Activated T-helper 2 cell treated with anti-CD3 and anti-CD28 coated beads, Interferon-gamma antibody, Interleukin-2, Interleukin-4, amounts not matched to agents 10 μg/mL and 5 μg/mL and 100 μg/mL, durations not matched to agents 14 hours and 24 hours and 36 hours (primary cell): ENCODE results near the gene ARHGAP28. TPM values are rescaled to one million over a fixed set of nuclear protein-coding genes. Genes with fewer than 3 reads are reported as not detected.
"Not testable (repeated sequence)": the region's sequence is repeated elsewhere in the genome, so short reads cannot be mapped to it uniquely, and the experiment has no call there.

Source experiments
- DNase-seq: peaks from one replicate; pipeline ENCODE4 v3.0.0; 2021; ENCODE audit warnings: low spot score
- H3K27ac Mint-ChIP-seq: one replicate; pipeline ENCODE4 v1.8.0; 2021; ENCODE audit warnings: mixed read lengths
- H3K27me3 Mint-ChIP-seq: one replicate; pipeline ENCODE4 v1.8.0; 2021; ENCODE audit warnings: low read depth, mixed read lengths
- H3K36me3 Mint-ChIP-seq: one replicate; pipeline ENCODE4 v1.8.0; 2021; ENCODE audit warnings: low read depth, mixed read lengths
- H3K4me1 Mint-ChIP-seq: one replicate; pipeline ENCODE4 v1.8.0; 2021; ENCODE audit warnings: low read depth, mixed read lengths
- H3K4me3 Mint-ChIP-seq: one replicate; pipeline ENCODE4 v1.8.0; 2021; ENCODE audit warnings: low read depth, mild to moderate bottlenecking, moderate library complexity, mixed read lengths
- H3K9me3 Mint-ChIP-seq: one replicate; pipeline ENCODE4 v1.8.0; 2021; ENCODE audit warnings: mixed read lengths
- intact Hi-C: fragments of 100-400 bp; cut with micrococcal nuclease; formaldehyde crosslinking; loops from one replicate; pipeline ENCODE4 v1.15.1; 2023
- total RNA-seq: library from RNA; stranded (reverse); gene quantifications from 2 replicates; pipeline ENCODE4 v1.2.3, GENCODE V29; 2022

The ARHGAP28 gene
- total RNA-seq, 1 donor from 2014 or later: not detected

DNA sequence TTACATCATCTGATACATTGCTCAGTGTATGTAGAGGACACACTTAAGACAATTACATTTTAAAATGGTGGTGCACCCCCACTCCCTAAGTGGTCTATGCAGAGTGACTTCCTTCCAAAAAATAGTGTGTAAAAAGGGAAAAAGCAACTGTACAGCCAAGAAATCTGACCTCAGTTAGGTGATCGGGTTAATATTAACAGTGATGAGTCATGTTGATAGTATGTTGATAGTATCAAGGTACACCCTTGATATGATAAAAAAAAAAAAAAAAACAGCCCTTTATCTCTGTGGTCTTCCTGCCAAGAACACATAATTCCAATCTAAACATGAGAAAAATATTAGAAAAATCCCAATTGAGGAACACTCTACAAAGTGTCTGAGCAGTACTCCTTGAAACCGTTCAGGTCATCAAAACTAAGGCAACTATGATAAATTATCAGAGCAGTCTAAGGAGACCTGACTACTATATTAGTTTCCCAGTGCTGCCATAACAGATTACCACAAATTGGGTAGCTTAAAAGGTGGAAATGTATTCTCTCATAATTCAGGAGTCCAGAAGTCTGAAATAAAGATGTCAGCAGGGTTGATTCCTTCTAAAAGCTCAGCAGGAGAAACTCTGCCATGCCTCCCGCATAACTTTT, 171.9 kb downstream of the ARHGAP28 start:
- DNase-seq: no peak
- Mint-ChIP-seq H3K36me3 (no peaks in the 10 kb centered on the region), H3K27ac (no peak overlapping the region), H3K27me3 (no peaks in the 10 kb centered on the region), H3K4me3 (no peak overlapping the region), H3K9me3 (peaks cover 23% of the 10 kb centered on the region), H3K4me1 (no peaks in the 10 kb centered on the region)
- intact Hi-C loops: no loop called here

DNA sequence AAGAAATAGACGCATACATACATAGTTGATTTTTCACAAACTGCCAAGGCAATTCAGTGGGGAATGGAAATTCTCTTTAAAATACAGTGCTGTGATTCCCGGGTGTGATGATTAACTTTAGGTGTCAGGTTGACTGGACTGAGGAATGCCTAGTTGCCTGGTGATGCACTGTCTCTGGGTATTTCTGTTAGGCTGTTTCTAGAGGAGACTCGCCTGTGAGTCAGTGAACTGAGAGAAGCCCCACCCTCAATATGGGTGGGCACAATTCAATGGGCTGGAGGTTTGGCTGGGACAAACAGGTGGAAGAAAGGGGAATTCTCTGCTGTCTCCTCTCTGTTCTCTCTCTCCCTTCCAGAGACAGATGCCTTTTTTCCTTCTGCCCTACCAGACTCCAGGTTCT, 187.6 kb downstream of the ARHGAP28 start:
- intact Hi-C loops: loop anchor here (10.0 kb wide), 1 partner anchor 192 kb away; the partner anchor contains the start of gene ARHGAP28

GRCh38 chr18:6920099-6920955, 190.8 kb downstream of the ARHGAP28 start:
- Mint-ChIP-seq H3K4me1 (no peaks in the 10 kb centered on the region), H3K27ac (peak overlapping the region; percentile 61), H3K4me3 (no peak overlapping the region), H3K36me3 (no peaks in the 10 kb centered on the region), H3K27me3 (no peaks in the 10 kb centered on the region), H3K9me3 (peaks cover 4% of the 10 kb centered on the region)
- no peak for DNase-seq
- intact Hi-C loops: no loop called here

More for the DNA sequence above, 187.6 kb downstream of the ARHGAP28 start:
- no peaks in the 10 kb centered on the region for H3K27me3 Mint-ChIP-seq
- no peaks in the 10 kb centered on the region for H3K36me3 Mint-ChIP-seq
- H3K4me3 Mint-ChIP-seq: no peak overlapping the region
- DNase-seq: no peak
- H3K9me3 Mint-ChIP-seq: peaks cover 4% of the 10 kb centered on the region
- H3K27ac Mint-ChIP-seq: no peak overlapping the region
- no peaks in the 10 kb centered on the region for H3K4me1 Mint-ChIP-seq

GRCh38 chr18:6921571-6921970, 192.1 kb downstream of the ARHGAP28 start:
- Mint-ChIP-seq H3K4me3 (no peak overlapping the region), H3K4me1 (no peaks in the 10 kb centered on the region), H3K9me3 (peaks cover 4% of the 10 kb centered on the region), H3K27me3 (no peaks in the 10 kb centered on the region), H3K27ac (no peak overlapping the region), H3K36me3 (no peaks in the 10 kb centered on the region)
- DNase-seq: no peak
- intact Hi-C loops: no loop called here

DNA sequence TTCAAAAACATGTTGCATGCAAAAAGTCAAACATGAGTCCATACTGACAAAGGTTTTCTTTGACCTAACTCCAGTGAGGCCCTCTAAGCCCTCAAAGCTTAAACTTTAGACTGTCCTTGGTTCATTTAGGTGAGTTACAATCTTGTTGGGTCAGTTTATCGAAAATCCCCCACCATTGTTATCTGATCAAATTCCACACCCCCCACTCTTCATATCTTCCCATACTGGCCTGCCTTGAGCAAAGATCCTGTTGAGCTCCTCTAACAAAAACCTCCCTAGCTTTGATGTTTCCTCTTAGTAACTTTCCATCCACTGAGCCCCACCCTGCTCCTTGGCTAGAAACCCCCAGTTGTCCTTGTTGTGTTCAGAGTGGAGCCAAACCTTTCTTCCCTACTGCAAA, 193.7 kb downstream of the ARHGAP28 start:
- intact Hi-C loops: no loop called here
- Mint-ChIP-seq H3K9me3 (peaks cover 4% of the 10 kb centered on the region), H3K36me3 (no peaks in the 10 kb centered on the region), H3K27me3 (no peaks in the 10 kb centered on the region), H3K27ac (no peak overlapping the region), H3K4me1 (no peaks in the 10 kb centered on the region), H3K4me3 (no peak overlapping the region)
- no peak for DNase-seq

GRCh38 chr18:6927153-6927552, 197.6 kb downstream of the ARHGAP28 start:
- Mint-ChIP-seq H3K27me3 (no peaks in the 10 kb centered on the region), H3K36me3 (no peaks in the 10 kb centered on the region), H3K4me3 (no peak overlapping the region), H3K4me1 (no peaks in the 10 kb centered on the region), H3K27ac (no peak overlapping the region), H3K9me3 (no peaks in the 10 kb centered on the region)
- intact Hi-C loops: no loop called here
- DNase-seq: no peak

DNA sequence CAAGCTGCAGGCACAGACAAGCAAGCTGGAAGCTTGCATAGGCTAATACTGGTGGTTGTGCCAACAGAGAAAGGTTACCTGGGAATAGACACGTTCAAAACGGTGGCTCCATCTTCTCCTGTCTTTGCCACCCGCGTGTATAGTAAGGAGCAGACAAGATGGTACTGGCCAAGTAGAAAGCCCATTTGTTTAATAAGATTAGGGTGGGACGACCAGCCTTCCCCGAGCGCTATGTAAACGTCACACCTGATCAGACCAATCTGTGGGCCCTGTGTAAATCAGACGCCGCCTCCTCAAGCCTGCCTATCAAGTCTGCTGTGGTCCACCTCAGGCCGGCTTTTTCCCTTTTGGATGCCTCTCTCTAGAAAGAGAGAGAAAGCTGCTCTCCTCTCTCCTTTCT, 198.8 kb downstream of the ARHGAP28 start:
- Mint-ChIP-seq H3K27ac (no peak overlapping the region), H3K36me3 (no peaks in the 10 kb centered on the region), H3K4me1 (no peaks in the 10 kb centered on the region), H3K27me3 (no peaks in the 10 kb centered on the region), H3K4me3 (no peak overlapping the region), H3K9me3 (no peaks in the 10 kb centered on the region)
- intact Hi-C loops: no loop called here
- DNase-seq: no peak

DNA sequence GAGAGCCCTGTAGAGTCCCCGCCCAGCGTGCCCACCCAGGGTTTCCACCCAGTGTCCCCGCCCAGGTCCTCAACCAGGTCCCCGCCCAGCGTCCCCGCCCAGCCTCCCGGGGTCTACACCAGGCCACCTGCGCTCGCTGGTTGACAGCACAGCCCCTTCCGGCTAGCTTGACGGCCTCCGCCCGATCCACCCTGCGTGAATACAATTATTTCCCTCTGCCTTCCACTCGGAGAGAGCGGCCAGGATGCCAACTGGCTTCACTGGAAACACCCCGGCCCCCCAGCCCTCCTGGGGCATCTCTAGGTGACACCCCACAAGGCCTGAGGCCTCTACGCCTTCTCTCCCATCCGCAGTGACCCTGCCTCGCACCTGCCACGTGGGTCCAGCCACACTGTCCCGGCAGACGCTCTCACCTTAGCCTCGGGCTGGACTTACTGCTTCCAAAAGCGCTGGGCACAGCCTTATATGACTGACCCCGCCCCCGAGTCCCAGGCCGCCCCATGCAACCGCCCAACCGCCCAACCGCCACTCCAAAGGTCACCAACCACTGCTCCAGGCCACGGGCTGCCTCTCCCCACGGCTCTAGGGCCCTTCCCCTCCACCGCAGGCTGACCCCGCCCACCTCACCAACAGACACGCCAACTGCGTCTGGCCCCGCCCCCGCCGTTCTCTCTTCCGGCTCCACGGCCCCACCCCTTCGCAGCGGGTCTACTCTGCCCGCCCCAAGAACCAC, 200.0 kb downstream of the ARHGAP28 start:
- Mint-ChIP-seq H3K4me3 (no peak overlapping the region), H3K27me3 (no peaks in the 10 kb centered on the region), H3K27ac (no peak overlapping the region), H3K4me1 (no peaks in the 10 kb centered on the region), H3K9me3 (no peaks in the 10 kb centered on the region), H3K36me3 (no peaks in the 10 kb centered on the region)
- DNase-seq: no peak
- intact Hi-C loops: no loop called here

- DNase-seq: no peak
- intact Hi-C loops: no loop called here
- Mint-ChIP-seq H3K4me3 (no peak overlapping the region), H3K36me3 (no peaks in the 10 kb centered on the region), H3K4me1 (no peaks in the 10 kb centered on the region), H3K27me3 (no peaks in the 10 kb centered on the region), H3K27ac (no peak overlapping the region), H3K9me3 (no peaks in the 10 kb centered on the region)
These were observed 205.3 kb downstream of the ARHGAP28 start for GRCh38 chr18:6934859-6935258.

- DNase-seq: no peak
- no peaks in the 10 kb centered on the region for H3K27me3 Mint-ChIP-seq
- H3K36me3 Mint-ChIP-seq: no peaks in the 10 kb centered on the region
- intact Hi-C loops: no loop called here
- no peaks in the 10 kb centered on the region for H3K9me3 Mint-ChIP-seq
- no peaks in the 10 kb centered on the region for H3K4me1 Mint-ChIP-seq
- H3K27ac Mint-ChIP-seq: no peak overlapping the region
- no peak overlapping the region for H3K4me3 Mint-ChIP-seq
These were observed 208.5 kb downstream of the ARHGAP28 start for GRCh38 chr18:6938003-6938402.

- not testable (repeated sequence) for H3K36me3 Mint-ChIP-seq, H3K9me3 Mint-ChIP-seq
These were observed 208.9 kb downstream of the ARHGAP28 start for GRCh38 chr18:6938403-6938802.

DNA sequence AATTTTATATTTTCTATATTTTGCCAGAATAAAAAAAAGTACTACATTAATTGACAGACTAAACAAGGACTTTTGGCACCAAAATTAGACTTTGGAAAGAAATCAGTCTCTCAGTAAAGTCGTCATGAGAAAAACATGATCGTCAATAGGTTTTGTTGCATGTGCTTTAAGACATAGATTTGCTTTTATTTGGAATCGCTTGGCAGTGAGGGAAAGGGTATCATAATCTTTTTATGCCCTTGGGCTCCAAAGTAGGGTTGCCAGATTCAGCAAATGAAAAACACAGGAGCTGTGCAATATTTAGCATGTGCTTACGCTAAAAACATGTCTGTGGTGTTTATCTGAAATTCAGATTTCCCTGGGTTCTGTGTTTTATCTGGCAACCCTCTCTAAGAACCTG, 210.5 kb downstream of the ARHGAP28 start:
- Mint-ChIP-seq H3K27me3 (no peaks in the 10 kb centered on the region), H3K9me3 (no peaks in the 10 kb centered on the region), H3K27ac (no peak overlapping the region), H3K4me1 (no peaks in the 10 kb centered on the region), H3K36me3 (no peaks in the 10 kb centered on the region), H3K4me3 (no peak overlapping the region)
- no peak for DNase-seq
- intact Hi-C loops: no loop called here

More at GRCh38 chr18:6938403-6938802, 208.9 kb downstream of the ARHGAP28 start:
- H3K27me3 Mint-ChIP-seq, H3K4me1 Mint-ChIP-seq, H3K4me3 Mint-ChIP-seq, H3K27ac Mint-ChIP-seq, intact Hi-C loops, DNase-seq: not testable (repeated sequence)

DNA sequence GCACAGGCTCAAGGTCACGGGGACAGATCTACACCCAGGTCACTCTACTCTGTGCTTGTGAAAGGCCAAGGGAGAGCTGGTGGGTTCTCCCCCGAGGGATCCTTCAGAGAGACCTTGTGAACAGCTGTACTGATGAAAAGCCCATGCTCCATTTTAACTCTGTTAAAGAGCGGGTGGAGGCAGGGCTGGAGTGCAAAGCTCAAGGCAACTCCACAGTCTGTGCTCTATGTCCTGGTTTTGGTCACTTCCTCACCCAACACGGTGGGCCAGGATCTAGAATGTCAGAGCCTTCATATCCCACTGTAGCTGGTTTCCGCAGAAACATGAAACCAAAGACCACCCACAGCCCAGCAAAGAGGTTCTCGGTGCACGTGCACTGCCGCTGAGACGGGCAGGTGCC, 210.9 kb downstream of the ARHGAP28 start:
- Mint-ChIP-seq H3K27me3 (no peaks in the 10 kb centered on the region), H3K9me3 (no peaks in the 10 kb centered on the region), H3K36me3 (no peaks in the 10 kb centered on the region), H3K27ac (no peak overlapping the region), H3K4me1 (no peaks in the 10 kb centered on the region), H3K4me3 (no peak overlapping the region)
- DNase-seq: no peak
- intact Hi-C loops: no loop called here
